HG03045 (cell line): ENCODE results near the gene HPCAL1.
A peak's percentile ranks its signal among the peaks of the same experiment; 100 is the strongest.

Experiments
- ATAC-seq: cut with Tn5 transposase; IDR thresholded peaks from one replicate; pipeline ENCODE4 v1.9.1; 2021; ENCODE audit warnings: mild to moderate bottlenecking, moderate library complexity; ENCODE audit not compliant: unreplicated experiment

Gene HPCAL1

DNA sequence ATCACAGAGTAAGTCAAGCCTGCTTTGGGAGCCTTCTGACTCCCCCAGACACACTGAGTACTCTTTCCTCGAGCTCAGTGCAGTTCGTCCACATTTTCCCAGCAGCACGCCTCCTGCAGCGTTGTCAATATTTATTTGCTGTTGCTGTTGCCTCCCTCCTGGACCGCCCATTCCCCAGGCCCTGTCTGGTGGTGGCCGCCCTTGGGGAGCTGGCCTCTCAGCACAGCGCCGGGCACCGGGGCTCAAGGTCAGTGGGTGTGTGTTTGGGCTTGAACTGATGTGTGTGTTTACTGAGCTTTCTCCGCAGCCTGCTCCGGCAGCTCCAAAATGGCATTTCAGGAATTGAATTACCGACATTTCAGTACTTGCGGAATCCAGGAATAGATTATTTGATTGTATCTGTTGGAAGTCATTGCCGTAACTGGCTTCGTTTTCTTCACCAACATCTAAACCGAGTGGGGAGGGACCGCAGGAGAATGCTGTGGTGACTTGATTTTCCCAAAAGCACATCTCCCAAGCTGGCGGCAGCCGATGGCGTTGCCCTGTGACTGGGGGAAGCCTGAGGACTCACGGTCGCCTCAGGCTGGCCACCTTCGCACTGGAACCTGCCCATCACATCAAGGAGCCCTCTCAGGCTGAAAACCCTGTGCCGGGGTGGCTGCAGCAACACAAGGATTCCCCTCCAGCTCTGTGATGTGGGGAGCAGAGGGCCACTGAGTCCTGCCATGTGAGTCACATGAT, 66.0 kb downstream of the HPCAL1 start:
- ATAC-seq: no peak

DNA sequence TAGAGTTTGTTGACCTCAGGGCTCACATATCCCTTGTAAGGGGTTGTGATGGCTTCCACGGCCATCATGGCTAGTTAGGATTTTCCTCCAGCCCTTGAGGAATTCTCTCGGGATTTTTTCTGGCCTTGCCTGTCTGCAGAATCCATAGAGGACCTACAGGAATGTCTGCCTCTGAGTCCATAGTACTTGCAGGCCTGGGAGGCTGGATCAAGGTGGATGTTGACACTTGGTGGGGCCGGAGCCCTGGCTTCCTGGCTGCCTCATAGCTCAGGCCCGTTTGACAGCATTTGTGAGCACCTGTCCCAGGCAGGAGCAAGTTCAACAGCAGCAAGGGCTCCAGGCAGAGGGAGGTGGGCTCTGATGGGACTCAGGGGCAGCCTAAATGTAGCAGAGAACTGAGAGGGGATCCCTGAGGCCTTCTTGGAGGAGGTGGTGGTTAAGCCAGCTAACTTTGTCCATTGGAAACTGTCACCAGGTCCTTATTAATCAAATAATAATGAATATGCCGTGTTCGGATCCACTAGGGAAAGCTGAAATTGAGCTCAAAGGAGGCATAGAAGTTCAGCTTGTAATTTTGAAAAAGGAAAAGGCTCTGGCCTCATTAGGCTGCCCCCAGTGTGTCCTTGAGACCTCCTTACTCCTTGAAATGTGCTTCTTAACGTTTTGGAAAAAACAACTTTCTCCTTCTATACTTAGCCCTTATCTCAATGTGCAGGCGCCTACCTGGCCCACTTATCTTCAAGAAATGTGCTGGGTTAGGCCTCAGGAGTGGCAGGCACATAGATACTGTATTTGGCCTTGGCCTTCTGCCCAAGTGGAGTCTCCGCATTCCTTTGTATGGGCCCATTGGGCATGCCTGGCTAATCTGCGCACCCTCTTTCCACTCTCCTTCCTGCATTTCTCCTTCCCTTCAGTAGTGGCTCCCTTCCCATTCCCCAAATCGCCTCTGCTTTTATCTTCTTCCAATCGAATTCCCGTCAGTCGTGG, 66.9 kb downstream of the HPCAL1 start:
- no peak for ATAC-seq

DNA sequence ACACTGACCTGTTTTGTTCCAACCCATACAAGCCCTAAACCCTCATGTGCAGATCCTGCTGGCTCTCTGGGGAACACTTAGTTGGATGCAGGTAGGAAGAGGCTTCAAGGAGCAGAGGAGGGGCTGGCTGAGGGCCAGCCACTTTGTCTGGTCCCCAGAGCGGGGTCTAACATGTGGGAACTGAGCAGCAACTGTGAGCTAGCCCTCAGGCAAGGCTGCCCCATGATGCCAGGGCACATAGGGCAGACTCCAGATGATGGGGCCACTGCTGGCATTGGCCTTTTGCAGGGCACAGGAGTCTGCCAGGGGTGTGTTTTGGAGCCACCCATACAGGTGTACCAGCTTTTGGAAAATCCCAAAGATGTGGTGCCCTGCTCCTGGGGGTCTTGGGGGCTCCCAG, 67.7 kb downstream of the HPCAL1 start:
- no peak for ATAC-seq

DNA sequence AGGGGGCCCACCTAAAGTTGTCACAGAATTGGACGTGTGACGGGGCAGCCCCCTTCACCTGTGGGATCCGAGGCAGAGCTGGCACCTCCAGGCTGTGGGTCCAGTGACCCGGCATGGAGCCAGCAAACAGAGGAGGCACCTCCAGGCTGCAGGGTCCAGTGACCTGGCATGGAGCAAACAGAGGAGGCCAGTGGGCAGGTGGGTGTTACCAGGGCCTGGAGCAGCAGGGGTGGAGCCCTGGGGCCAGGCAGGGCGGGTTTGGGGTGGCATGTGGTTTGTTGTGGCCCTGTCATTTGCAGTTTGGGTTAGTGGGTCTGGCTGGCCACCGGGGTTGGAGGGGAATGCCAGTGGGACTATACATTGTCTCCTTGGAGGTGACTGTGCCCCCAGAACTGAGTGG, 68.2 kb downstream of the HPCAL1 start:
- ATAC-seq: no peak

DNA sequence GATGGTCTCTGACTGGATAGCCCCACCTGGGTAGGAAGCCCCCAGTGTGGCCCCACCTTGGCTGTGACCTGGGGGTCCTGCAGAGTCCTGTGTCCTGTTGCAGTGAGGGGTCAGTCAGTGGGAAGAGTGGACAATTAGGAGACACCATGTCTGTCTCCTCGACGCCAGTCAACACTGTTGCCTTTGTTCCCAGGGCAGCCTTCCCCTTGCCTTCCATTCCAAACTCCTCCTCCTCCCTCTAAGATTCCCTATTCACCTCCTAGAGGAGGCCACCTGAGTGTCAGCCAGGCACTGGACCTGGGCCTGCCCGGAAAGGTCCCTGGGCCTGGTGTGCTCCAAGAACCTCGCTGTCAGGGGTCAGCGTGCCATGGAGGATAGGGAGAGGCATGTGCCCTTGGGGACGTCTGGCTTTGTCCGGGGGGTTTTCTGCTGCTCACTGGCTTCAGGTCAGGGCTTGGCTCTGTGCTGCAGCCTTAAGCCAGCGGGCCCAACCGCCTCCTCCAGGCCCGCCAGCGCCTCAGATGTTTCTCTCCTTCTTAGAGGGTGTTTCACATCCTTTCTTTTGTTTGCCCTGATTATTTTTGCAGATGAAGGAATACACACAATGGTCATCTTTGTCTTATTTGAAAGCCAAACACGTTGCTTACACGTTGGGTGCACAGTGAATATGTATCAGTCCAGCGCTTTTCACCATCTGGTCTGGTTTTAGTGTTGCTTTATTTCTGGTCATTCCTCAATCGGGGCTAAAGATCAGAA, 68.9 kb downstream of the HPCAL1 start:
- ATAC-seq: no peak

DNA sequence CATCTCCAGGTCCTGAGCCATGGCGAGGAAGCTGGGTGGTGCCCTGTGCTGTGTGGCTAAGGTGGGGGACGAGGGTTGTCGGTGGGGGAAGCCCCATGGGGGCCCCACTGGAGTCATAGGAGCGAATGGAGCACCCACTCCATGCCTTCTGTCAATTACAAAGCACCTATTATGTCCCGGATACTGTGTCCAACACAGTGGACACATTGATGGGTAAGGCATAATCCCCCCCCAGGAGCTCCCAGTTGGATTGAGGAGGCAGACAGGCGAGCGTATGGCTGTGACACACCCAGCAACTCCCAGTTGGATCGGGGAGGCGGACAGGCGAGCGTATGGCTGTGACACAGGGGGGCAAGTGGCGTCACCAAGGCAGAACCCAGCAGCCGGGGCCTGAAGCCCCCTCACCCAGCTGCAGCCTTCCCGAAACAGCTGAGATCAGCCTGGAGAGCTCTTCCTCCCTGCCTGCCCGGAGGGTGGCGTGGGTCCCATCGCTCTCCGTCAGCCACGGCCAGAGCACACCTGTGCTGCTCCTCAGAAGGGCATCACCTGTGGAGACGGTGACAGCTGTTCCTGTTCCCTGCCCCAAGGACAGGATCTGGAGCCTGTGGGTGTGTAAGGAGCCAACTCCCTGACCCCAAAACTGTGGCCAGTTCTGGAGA, 69.6 kb downstream of the HPCAL1 start:
- no peak for ATAC-seq

DNA sequence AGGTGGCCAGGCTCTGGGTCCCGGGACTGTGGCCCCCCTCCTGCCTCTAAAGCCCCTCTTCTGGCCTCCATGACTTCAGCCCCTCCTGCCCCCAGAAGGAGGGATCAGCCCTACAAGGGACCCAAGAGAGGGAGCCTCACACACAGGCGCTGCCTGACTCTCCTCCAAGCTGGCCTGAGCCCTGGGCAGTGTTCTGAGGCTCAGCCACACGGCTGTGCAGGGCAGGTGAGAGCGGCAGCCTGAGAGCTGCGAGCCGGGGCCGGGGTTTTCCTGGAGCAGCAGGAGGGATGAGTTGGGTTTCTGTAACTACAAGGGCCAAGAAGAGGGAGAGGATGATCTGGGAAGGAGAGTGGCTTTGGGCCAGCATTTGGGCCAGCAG, 70.1 kb downstream of the HPCAL1 start:
- no peak for ATAC-seq

DNA sequence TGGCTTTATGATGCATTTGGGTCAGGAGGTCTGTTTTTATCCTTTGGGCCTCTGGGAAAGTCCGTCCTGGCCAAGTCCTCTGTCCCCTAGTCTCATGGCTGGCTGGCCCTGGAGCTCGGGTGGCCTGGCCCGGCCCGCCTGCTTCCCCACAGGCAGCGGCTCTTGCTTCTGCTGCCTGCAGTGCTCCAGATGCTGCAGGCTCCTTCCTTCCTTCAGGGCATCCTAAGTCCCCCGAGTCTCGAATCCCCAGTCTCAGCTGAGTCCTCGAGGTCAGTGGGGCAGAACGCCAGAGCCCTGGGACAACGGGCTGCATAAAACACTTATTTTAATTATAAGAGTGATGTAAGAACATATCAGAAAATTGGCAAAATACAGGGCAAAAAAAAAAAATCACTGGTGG, 71.2 kb downstream of the HPCAL1 start:
- ATAC-seq: no peak

DNA sequence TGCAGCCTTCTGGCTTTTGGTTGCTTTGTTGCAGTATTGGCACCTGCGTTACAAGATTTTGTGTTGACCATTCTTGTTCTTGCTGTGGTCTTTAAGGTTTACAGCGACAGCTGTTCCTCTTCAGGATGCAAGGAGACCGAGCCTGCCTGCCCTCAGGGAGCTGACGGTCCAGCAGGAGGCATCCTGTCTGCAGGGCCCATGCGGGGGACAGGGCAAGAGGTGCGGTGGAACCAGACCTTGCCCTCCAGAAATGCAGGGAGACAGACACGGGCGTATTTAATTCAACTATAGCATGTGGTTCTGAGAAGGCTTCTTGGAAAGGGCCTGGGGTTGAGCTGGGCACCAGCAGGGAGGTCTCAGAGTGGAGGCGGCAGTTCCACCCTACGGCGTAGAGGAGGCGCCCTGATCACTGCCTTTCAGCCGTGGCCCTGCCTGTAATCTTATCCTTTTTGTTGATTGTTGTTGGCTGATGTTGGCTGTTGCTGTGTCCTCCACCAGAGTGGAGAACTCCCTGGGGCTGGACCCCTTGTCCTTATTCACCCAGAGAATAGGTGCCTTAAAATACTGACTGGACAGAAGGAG, 71.7 kb downstream of the HPCAL1 start:
- no peak for ATAC-seq

DNA sequence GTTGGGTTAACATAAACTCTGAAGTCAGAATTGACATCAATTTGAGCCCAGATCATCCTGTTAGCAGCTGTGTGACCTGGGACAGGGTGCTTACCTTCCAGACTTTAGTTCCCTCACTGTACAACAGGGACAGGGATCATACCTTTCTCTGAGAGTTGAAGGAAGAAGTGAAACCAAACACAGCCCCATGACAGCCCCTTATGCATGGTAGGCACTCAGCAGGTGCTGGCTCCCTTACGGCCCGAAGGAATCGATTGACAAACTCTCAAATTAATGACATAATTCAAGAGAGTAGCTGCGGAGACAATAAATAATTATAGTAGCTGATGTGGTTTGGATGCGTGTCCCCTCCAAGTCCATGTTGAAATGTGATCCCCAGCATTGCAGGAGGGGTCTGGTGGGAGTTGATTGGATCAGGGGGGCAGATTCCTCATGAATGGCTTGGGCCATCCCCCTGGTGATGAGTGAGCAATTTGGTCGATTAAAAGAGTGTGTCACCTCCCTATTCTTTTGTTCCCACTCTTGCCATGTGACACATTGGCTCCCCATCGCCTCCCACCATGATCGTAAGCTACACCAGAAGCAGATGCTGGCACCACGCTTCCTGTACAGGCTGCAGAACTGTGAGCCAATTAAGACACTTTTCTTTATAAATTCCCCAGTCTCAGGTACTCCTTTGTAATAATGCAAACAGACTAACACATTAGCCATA, 73.0 kb downstream of the HPCAL1 start:
- ATAC-seq: no peak

DNA sequence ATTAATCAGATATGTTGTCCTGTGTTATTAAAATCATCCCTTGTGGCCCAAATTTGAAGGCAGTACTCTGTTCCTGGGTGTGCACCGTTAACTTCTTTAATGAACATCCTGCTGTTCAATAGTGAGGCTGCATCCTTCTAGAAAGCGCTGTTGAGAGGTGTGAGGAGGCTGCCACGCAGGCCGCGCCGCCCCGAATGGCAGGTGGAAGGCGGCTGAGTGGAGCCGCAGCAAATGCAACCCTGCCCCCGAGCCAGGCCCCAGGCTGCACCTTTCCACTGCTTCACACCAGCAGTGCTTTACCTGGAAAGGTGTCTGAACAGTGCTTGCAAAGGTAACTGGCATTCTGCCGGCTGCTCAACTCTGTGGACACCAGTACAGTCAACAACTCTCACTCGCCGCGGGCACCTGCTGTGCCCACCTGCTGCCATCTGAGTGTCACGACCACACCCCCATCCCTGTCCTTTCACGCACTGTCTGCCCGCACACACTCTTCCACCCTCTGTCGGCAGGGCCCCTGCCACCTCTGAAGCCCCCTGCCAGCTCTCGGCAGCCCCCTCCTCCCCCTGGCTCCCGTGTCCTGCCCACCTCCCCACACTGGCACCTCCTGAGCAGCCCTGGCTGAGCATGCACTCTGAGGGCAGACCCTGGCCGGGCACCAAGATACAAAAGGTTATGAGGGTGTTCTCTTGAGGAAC, 74.5 kb downstream of the HPCAL1 start:
- no peak for ATAC-seq

DNA sequence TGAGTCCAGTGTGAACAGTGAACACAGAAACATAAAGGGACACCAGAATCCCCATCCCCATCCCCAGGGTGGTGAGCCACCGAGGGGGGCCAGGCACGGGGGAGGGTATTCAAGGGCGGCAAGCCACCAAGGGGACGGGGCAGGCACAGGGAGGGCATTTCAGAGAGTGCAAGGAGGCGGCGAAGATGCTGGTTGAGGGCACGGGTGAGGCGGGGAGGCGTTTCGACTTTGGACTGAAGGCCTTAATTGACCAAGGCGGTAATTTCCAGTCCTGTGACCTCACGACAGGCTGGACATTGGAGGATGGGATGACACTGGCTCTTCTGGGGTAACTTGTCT, 75.0 kb downstream of the HPCAL1 start:
- no peak for ATAC-seq

DNA sequence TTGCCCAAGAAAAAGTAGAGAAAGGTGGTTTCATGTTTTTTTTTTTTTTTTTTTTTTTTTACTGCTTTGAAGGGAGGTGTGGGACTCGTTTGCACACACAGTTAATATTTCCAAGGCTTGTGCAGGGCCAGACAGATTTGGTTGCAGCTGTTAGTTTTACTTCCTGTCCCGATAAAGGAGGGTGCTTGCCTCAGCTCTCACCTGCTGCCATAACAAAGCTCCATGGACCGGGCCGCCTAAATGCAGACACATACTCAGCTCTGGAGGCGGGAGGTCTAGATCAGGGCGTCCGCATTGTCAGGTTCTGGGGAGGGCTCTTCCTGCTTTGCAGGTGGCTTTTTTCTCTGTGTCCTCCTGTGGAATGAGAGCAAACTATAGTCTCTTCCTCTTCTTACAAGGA, 75.5 kb downstream of the HPCAL1 start:
- peak; percentile 66 for ATAC-seq

DNA sequence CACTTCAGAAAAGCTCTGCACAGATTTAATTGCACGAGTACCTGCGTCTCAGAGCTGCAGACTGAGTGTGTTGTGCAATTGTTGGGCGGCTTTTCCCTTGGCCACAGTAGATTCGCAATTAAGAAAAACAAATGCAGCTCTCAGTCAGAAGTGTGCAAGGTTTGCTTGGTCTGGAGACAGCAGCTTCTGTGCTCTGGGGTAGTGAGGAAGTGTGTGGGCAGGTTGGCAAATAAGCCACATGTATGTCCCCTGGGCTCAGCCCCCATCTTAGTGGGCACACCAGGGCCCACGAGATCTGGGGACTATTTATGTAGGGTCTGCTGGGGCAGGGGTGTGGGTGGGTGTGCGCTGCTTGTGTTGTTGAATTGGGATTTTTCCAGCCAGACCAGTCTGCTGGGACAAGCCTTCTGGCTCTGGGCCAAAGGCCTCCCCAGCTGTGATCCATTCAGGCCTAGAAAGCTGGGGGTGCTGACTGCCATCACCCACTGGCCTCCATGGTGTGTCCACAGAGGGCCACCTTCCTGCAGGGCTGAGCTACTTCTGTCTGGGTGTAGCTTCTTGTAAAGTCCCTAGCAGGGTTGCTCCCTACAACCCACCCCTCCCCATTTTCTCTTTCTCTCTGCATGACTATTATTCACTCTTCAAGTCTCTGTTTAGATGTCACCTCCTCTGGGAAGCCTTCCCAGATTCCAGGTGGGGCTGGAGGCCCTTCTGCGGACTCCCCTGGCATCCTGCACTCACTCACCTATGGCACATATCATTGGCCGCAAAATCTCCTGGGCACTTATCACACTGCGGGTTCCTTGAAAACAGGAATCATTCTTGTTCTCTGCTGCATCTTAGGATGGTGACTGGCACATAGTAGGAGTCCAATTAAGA, 77.6 kb downstream of the HPCAL1 start:
- no peak for ATAC-seq

DNA sequence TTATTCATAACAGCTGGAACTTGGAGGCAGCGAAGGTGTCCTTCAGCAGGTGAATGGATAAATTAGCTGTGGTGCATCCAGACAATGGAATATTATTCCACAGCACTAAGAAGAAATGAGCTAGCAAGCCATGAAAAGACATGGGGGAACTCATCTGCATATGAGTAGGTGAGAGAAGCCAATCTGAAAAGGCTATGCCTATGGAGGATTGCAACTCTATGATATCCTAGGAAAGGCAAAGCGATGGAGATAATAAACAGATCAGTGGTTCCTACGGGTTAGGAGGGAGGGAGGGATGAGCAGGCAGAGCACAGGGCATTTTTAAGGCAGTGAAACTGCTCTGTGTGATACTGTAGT, 79.3 kb downstream of the HPCAL1 start:
- no peak for ATAC-seq

DNA sequence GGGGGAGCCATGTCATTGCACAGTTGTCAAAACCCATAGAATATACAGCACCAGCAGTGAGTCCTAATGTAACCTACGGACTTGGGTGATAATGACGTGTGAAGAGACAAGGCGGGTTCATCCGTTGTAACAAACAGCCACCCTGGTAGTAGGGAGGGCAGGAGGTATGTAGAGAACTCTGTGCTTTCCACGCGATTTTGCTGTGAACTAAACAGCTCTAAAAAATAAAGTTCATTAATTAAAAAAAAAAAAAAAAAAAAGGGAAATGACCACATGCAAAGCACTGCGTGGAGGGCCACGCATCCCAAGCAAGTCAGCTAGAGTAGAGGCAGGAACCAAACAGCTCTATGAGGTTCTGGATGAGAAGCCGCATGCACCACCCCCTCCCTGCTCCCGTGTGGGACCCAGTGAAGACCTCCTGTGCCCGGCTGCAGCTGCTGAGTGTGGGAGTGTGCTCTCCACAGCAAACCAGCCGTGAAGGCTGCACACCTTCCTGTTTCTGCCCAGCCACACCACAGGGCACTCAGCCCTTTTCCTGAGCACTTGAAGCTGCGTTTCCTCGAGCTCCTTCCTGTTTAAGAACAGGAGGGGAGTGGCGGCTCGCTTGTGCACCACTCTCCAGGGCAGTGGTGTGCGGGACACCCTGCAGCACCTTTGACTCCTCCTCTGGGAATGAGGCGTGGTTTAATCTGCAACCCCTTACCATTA, 79.8 kb downstream of the HPCAL1 start:
- ATAC-seq: peak; percentile 36

DNA sequence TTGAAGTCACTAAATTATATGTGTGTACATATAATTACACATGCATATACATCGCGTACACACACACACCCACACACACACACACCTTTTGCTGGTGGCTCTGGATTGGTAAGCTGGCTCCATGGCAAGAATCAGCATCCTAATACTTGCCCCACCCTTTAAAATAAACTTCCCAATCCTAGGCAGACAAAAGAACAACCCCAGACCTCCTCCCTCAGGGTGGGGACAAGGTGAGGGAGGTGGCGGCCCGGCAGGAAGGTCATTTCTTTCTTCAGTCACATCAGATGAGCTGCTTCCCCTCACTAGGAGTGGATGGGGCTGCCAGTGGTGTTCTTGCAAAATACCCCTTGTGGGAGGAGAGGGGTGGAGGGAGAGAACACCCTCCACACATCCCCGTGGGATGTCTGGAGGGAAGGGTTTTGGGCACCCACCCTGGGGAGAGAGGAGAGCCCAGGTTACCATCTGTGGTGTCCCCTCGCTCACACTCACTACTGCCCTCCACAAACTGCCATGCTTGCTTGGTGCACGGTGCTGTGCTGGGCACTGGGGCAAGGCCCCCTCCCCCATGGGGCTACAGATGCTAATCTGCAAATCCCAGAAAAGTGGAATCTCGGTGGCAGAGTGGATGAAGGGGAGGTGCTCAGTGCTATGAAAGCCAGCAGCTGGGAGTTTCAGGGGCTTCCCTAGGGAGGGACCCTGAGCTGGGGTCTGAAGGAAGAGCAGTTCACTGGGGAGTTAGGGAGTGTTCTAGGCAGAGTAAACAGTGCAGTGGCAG, 81.4 kb downstream of the HPCAL1 start:
- no peak for ATAC-seq
